ENCODE measurements around the gene PROP1.
"Not testable (repeated sequence)": the region's sequence is repeated elsewhere in the genome, so short reads cannot be mapped to it uniquely, and the experiment has no call there.

PROP1 gene

DNA sequence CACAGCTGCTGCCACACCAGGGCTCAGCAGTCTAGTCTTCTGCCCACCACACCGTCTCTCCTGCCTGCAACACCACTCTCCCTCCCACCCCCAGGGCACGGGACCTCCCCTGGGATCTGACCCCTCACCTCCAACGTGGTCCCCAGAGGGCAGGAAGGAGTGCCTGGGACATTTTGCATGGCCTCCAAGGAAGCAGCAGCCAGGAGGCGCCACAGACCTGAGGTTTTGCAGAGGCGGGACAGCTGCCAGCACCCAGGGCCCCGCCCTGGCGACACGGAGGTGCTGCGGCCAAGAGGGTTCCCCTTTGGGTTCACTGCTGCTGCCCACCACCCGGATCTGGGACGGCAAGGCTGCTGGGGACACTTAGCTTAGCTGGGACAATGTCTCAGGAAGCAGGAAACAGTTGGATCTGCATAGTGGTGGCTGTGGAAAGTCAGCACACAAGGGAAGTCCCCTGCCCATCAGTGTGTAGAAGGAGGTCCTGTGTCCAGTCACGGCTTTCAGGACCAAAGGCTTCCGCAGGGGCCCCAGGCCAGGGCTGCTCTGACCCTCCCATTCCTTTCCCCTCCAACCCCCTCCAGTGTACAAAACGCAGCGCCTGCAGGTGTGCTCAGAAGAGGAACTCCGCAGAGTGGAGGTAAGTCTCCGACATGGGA lies 13.8 kb downstream of the PROP1 start:
- DNase-seq (ENCODE audit: low spot score) = no peak

DNA sequence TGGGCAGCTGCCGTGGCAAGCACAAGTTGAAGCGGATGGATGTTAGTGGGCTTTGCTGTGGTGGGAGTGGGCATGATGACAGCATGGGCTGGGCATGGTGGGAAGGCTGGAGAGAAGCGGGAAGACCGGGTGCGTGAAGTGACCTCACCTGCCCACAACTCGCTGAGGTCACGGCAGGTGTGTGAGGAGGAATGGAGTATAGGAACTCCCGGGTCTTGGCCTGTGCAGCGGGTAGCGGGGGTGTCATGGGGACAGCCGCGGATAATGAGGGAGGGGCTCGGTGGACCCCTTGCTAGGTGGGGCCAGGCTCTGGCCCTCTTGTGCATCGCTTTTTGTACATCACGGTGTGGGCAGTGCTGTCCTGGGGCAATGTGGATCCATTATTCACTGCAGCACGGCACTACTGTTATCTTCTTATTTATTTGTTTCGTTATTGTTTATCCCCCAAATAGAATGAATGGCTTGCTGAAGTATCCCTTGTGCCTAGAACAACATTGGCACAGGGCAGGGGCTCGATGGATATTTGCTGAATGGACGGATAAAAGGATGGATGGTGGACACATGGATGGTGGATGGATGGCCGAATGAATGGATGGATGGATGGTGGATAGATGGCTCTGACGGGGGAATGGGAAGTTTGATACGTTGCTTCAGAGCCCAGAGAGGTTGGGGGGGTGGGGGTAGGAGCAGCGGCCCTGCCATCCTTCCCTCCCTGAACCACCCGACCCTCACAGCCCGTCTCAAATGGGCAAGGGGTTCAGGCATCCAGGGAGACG lies 14.6 kb downstream of the PROP1 start:
- no peak for DNase-seq (ENCODE audit: low spot score)

DNA sequence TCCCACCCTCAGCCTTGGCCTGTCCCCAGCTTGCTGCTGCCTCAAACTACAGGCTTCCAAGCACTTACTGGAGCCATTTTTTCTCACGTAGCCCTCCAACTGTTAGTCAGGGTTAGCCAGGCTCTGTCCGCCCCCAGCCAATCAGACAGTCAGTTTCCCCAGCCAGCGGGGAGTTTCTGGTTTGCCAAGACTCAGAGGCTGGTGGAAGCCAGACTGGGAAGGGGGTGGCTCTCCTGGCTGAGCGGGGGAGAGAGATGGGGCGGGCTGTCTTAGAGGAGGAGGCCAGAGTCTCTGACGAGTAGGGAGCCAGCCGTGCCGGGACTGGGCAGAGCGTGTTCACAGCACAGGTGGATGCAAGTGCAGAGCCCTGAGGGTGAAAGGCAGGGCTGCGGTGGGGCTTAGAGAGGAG lies 15.3 kb downstream of the PROP1 start:
- no peak for DNase-seq (ENCODE audit: low spot score)

DNA sequence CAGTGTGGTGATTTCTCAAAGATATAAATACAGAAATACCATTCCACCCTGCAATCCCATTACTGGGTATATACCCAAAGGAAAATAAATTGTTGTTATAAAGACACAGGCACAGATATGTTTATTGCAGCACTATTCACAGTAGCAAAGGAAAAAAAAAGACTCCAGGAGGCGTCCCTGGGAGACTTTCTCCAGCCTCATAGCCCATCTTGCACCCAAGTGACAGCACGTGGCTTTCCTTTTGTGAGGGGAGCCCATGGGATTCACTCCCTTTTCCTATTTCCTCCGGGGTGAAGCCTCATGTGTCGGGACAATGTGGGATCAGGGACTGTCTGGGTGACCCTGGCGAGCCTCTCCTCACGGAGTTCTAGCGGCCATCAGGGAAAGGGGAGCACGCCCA lies 18.4 kb downstream of the PROP1 start:
- not testable (repeated sequence) for DNase-seq (ENCODE audit: low spot score)

DNA sequence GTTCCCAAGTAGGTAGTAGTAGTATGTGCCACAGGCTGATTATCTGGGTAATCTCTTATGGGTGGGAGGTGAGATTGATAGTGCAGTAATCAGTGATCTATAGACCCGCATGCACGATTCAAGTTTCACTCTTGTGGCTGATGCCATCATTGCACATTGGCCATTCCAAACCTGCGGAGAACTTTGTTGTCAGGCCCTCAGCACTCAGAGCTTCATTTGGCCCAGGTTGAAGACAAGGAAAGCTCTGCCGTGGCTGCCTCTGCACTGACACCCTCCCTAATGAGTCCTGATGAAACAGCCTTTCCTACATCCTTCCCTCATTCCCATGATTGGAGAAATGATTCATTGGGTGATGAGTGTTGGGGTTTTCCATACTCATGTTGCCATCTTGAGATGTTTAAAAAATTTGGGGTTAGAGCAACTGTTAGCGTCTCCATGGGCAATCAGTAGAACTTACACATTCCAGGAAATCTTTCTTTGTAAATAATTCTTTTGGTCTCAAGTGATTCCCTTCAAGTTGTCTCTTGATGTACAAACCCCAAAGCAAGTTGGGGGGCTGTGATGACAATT lies 22.9 kb downstream of the PROP1 start:
- DNase-seq (ENCODE audit: low spot score) = no peak

DNA sequence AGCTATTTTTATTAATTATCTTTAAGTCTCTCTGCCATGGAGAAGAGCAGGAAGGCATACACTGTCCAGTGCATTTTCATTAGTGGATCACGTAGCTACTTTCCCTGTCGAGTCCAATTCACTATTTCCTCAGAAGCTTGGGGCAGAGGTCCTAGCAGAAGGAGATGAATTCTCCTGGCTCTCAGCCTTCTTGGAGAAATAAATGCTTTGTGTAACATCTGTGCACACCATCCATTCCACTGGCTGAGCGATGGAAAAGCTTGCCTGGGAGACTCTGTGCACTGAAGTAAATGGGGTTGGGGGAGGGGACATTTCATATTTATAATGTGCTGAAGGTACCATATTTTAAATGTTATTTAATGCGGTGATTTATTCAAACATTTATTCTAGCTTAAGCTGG lies 23.4 kb downstream of the PROP1 start:
- DNase-seq (ENCODE audit: low spot score) = peak; percentile 48

DNA sequence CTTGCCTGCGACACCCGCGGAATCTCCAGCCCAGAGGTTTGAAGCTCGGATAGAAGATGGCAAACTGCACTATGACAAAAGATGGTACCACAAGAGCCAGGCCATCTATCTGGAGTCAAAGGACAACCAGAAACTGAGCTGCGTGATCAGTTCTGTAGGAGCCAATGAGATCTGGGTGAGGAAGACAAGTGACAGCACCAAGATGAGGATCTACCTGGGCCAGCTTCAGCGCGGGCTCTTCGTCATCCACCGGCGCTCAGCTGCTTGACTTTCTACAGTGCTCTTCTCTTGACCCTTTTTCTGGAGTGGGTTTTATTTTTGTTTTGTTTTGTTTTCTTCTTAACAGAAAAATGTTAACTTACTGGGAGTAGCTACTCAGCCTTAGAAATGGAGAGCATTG lies 24.0 kb downstream of the PROP1 start:
- not testable (repeated sequence) for DNase-seq (ENCODE audit: low spot score)

DNA sequence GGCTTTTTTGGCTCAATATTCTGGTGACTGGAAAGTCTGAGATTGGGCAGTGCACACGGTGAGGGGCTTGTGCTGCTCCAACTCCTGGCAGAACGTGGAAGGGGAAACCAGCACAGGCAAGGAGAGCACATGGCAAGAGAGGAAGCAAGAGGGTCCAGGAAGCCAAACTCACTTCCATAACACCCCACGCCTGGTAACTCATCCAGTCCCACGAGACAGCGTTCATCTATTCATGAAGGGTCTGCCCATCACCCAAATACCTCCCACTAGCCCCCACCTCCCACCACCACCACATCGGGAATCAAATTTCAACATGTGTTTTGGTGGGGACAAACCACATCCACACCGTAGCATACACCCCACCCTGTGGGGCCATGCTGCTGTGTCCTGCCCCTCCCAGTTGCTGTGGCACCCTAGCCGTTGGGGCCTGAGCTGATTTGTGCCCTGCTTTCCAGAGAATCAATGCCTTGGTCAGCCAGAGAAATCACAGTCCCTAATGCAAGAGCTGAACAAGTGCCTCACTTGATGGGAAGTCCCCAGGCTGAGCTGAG lies 27.3 kb downstream of the PROP1 start:
- DNase-seq (ENCODE audit: low spot score) = no peak

DNA sequence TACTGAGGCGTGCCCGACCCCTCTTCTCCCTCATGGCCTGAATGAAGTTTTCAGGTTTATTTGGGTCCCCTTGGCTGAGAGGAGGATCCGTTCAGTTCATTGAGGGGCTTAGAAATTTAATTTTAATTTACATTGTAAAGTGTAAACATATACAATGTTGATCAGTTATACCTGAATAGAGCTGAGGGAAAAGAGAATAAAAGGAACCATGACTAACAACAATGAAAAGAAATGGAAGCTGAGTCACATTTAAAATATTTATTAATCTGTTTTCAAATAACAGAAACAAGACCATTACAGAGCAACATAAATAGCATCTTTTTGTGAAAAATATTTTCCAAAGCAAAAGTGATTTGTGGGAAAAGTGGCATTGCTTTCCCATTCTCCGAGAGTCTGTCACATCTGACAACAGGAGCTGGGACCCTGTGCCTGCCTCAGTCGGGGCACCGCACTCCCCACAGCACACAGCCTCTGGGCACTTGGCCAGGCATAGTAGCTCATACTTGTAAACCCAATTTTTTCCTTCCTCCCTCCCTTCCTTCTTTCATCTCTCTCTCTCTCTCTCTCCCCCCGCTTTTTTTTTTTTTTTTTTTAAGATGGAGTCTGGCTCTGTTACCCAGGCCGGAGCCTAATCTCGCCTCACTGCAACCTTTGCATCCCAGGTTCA lies 28.7 kb downstream of the PROP1 start:
- DNase-seq (ENCODE audit: low spot score) = no peak

DNA sequence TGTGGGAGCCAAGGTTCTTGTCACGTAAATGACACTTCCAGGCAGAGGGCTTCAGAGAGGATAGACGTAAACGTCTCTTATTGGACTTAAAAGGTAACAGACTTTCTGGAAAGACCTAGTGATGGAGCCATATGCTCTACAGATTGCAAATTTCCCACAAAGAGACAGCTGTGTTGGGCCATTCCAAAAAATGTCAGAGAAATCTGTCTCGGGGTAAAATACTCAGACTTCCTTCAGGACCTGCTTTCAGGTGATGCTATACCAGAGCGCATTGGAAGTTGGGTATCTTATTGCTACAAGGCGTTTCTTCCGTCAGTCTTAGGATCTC lies 29.2 kb downstream of the PROP1 start:
- DNase-seq (ENCODE audit: low spot score) = no peak

DNA sequence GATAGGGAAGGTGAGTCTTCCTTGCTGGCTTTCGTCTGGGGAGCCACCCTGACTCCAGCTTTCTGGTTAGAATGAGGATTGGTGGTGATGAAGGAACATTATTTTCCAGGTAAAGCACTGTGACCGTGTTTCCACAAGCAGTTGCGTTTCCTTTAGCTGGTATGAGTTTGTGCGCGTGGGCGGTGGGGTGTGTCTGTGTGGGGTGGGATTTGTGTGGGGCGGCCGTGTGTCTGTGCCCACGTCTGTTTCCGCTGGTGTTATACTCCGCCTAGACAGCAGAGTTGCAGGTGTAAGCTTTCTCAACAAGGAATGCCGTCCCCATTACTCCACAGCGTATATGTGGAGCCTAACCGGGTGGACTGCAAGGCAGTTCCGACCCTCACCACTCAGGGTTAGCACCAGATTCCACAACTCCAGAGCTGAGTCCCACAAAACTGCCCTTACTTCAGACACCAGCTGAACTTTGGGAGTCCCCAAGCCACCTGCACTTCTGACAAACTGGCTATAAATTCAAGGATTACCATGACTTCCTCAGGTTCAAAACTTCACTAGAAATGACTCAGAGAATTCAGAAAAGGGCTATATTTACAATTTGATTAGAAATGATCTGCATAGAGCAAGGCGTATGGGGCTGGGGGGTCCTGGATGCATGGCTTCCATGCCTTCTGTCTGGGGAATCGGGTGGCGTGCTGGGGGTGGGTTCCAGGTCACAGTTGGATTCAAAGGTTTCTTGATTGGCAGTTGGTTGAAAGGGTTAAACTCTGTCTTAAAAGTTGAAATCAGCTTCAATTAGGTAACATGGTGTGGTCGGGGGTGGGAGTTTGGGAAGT lies 29.8 kb downstream of the PROP1 start:
- no peak for DNase-seq (ENCODE audit: low spot score)

DNA sequence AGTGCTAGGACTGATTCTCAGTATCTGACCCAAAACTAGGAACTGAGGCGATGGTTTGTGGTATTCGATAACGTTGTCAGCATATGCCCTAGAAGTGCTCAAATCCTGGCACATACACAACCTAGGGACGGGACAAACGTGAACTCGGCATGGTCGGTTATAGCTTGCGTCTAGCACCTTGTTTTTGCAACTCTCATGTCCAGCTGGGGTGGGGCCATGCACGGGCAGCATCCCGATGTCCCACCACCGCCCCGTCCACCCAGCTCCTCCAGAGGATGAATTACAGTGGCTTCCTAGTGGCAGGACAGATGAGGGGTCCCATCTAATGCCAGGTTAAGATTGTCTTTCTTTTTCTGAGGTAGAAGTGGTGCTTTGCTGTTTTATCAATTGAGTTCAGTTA lies 31.6 kb downstream of the PROP1 start:
- DNase-seq (ENCODE audit: low spot score) = no peak

DNA sequence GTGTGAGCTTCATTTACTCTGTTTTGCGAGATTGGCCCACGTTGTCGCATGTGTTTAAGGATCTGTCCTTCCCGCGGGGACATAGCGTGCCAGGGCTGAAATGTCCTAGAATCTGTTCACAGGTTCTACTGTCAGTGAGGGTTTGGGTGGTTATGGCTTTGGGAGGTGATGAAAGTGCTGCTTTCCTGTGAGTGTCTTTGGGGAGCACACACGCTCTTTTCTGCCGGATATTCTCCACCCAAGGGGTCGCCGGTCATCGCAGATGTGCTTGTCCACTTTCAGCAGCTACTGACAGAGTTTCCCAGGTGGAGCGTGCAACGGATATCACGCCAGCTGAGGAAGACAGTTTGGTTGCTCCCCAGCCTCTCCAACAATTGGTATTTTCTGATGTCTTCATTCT lies 32.1 kb downstream of the PROP1 start:
- no peak for DNase-seq (ENCODE audit: low spot score)

DNA sequence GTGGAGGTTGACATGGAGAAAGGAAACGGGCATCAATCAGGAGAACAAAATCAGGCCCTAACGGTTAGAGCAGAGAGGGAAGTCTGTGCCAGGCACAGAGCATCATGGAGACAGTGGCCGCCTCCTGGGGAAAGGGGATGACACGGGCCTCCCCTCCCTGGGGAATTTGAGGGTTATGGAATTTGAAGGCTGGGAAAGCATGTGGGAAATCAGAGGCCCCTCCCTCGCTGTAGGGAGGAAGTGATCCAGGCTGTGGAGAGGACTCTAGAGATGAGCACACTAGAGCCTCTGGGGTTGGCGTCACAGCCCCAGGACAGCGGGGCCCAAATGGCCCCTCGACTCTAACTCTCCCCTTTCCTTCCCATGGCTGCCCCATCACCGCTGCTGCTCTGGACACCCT lies 36.7 kb downstream of the PROP1 start:
- DNase-seq (ENCODE audit: low spot score) = no peak

DNA sequence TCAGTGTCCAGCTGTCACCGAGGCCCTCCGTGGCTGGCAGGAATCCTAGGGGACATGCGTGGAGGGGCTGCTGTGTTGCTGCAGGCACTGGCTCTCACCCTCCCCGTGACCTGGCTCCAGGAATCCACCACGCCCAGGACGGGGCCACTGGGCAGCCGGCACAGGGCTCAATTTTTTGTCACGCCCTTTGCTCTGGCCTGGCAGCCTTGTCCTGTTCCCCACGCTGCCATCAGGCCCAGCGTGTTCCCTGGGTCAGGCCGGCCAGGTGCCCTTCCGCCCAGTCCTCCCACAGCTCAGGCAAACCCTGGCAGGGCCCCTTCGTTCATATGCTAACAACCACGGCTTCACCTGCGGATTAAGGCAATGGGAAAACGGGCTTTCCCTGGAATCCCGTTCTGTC lies 37.3 kb downstream of the PROP1 start:
- no peak for DNase-seq (ENCODE audit: low spot score)

DNA sequence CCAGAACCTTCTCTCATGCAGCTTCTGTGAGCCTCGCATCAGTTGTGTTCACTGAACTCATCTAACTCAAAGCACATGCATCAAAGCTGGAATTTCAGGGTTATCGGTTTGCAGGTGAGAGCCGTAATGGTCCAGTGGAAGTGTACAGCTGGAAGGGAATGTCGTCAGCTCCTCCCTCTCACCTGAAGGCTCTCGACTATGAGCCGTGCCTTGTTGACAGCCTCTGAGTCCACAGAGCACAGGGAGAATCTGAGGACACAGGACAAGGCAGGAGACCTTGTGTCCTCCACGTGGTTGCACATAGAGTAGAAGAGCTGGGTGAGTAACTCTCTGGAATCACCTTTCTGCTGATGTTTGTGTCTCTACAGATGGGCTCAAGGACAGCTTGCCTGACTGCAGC lies 38.8 kb downstream of the PROP1 start:
- no peak for DNase-seq (ENCODE audit: low spot score)

DNA sequence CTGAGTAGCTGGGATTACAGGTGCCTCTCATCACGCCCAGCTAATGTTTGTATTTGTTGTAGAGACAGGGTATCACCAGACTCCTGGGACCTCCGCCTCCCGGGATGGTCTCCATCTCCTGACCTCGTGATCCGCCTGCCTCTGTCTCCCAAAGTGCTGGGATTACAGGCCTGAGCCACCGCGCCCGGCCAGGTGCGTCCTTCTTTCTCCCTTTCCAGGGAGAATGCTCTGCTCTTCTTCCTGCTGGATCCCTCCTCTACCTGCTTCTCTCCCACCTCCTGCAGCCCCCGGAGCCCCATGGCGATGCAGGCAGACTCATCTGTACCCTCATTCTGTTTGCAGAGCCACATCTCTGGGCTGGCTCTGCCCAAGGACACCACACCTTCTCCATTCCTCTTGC lies 42.9 kb downstream of the PROP1 start:
- DNase-seq (ENCODE audit: low spot score) = not testable (repeated sequence)

DNA sequence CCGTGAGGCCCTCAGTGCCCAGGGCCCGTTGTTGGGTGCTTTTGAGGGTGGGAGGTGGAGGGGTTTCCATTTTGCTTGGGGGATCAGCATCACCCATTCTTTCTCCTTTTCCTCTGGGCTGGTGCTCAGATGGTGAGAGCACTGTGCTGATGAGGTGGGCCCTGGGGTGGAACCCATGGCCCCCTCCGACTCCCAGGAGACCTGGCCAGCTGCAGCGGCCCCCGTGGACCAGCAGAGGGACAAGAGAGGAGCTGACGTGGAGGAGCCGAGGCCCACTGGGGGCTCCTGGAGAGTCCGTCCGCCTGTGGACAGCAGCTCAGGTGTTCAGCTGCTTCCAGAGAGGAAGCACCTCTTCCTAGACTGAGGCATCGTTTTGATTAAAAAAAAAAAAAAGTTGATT lies 46.4 kb downstream of the PROP1 start:
- not testable (repeated sequence) for DNase-seq (ENCODE audit: low spot score)

DNA sequence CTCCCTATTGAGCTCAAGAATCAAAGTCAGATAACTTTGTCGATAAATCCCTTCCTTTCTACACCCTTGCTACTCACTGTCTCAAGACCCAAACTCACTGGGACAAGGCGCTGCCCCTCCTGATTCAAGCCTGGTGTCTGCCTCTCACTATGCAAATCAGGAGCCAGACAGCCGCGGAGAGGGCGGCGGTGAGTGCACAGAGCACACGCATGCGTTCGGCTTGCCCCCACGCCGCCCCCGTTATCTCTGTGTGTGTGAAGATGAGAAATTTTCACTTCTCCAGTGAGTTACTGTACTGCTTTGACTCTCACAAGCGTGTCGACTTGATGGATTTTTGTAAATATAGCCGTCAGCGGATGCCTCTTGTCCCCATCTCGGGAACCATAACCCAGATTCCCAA lies 47.0 kb downstream of the PROP1 start:
- DNase-seq (ENCODE audit: low spot score) = not testable (repeated sequence)

DNA sequence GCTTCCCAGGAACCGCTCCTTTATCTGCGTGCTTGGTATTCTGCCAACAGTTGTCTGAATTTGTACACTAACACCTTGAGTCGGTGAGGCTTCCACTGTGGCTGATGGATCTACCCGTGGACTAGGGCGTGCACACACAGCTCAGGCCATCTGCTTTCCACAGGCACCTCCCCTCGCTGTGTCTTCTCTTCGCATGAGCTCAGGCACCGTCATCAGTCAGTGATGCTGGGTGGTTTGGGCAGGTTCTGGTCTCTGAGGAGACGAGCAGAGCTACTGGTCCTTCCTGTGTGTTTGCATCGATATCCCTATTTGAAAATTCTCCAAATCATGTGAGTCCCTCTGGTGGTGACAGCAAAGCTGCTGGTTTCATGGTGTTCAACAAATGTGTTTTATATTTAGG lies 48.1 kb downstream of the PROP1 start:
- not testable (repeated sequence) for DNase-seq (ENCODE audit: low spot score)

DNA sequence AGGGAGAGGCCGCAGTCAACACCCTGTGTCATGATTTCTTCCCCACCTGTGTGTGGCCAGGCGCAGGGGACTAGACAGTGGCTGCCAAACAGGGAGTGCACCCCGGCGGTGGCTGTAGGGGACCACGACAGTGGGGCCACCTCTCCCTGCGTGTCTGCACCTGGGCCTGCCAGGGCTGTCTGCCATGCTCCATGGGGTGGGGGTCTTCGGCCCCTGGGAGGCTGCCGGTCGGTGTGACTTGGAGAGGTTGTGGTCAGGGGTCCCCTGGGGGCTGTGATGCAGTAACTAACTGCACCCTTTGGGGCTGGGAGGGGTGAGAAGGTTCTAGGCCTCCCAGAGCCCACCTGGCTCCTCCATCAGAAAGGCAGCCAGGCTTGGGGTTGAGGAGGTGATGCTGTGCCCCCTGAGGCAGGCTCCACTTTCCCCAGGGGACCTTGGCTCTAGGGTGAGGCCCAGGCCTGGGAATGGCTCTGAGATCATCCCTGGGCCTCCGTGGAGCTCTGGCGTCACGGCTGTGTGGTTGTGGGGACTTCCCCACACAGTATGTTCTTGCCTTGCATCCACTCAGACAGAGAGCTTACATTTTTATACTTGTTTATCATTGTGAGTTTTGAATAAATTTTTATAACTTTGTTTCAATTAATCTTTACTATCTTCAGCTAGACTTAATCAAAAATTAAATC lies 50.3 kb downstream of the PROP1 start:
- not testable (repeated sequence) for DNase-seq (ENCODE audit: low spot score)

Measured in AG08395 (cell line).